Measurements from ENCODE around the gene RNF220.
"Not testable (repeated sequence)": the region's sequence is repeated elsewhere in the genome, so short reads cannot be mapped to it uniquely, and the experiment has no call there.

GRCh38 chr1:44502823-44503222 lies 97.8 kb downstream of the RNF220 start:
- not testable (repeated sequence) for TF ChIP-seq CTCF (IDR thresholded peaks at IDR 0.05; ENCODE audit: low read length); EZH2 (IDR thresholded peaks at IDR 0.05; ENCODE audit: borderline replicate concordance, low read length)
